GM23338 (cell line): Measurements from ENCODE around the gene SHISA6. TPM values are rescaled to one million over a fixed set of nuclear protein-coding genes. Genes with fewer than 3 reads are reported as not detected.

ENCODE experiments used
- ATAC-seq: fragments of 200-7000 bp; cut with Tn5 transposase; 3 replicates; pipeline ENCODE4 v1.9.1; 2020
- DNase-seq: peaks from one replicate; pipeline ENCODE4 v3.0.0-alpha.2; 2015; ENCODE audit warnings: low spot score
- H2AFZ ChIP-seq: fragments of 200-600 bp; sonication (generic); 2 replicates; pipeline ENCODE4 v1.8.0; 2016; ENCODE audit warnings: antibody characterized with exemption, mild to moderate bottlenecking, moderate library complexity
- H3F3A ChIP-seq: fragments of 200-600 bp; sonication (generic); replicated peaks from 2 replicates; pipeline ENCODE4 v1.8.0; 2017; ENCODE audit warnings: antibody characterized with exemption, mixed run types, low read depth
- H3K27ac ChIP-seq: fragments of 200-600 bp; sonication (generic); 2 replicates; pipeline ENCODE4 v1.6.1; 2016; ENCODE audit warnings: low read depth
- H3K27me3 ChIP-seq: fragments of 200-600 bp; sonication (generic); 2 replicates; pipeline ENCODE4 v1.8.0; 2016; ENCODE audit warnings: mild to moderate bottlenecking, mixed run types, moderate library complexity; ENCODE audit not compliant: insufficient read depth
- H3K36me3 ChIP-seq: fragments of 200-600 bp; sonication (generic); 2 replicates; pipeline ENCODE4 v1.8.0; 2016; ENCODE audit warnings: mild to moderate bottlenecking; ENCODE audit not compliant: insufficient read depth
- H3K4me1 ChIP-seq: fragments of 200-600 bp; sonication (generic); 2 replicates; pipeline ENCODE4 v1.8.0; 2016; ENCODE audit warnings: mild to moderate bottlenecking, moderate library complexity; ENCODE audit not compliant: insufficient read depth
- H3K4me2 ChIP-seq: fragments of 200-600 bp; sonication (generic); 2 replicates; pipeline ENCODE4 v1.7.1; 2017; ENCODE audit warnings: mixed run types
- H3K4me3 ChIP-seq: fragments of 200-600 bp; sonication (generic); 2 replicates; pipeline ENCODE4 v1.6.1; 2016; ENCODE audit warnings: mixed run types
- H3K79me2 ChIP-seq: fragments of 200-600 bp; sonication (generic); replicated peaks from 2 replicates; pipeline ENCODE4 v1.8.0; 2017; ENCODE audit warnings: mild to moderate bottlenecking; ENCODE audit not compliant: insufficient read depth
- H3K9me2 ChIP-seq: fragments of 200-600 bp; sonication (generic); 2 replicates; pipeline ENCODE4 v1.8.0; 2017; ENCODE audit not compliant: insufficient read depth
- H4K20me1 ChIP-seq: fragments of 200-600 bp; sonication (generic); replicated peaks from 2 replicates; pipeline ENCODE4 v1.8.0; 2017; ENCODE audit warnings: mild to moderate bottlenecking; ENCODE audit not compliant: insufficient read depth
- H3K27ac Mint-ChIP-seq: 2 replicates; pipeline ENCODE4 v1.8.0; 2020; ENCODE audit warnings: inconsistent platforms, mild to moderate bottlenecking, moderate library complexity, mixed read lengths
- H3K27me3 Mint-ChIP-seq: 3 replicates; pipeline ENCODE4 v1.8.0; 2022; ENCODE audit warnings: low read depth, mild to moderate bottlenecking, moderate library complexity, mixed read lengths, inconsistent platforms; ENCODE audit not compliant: insufficient read depth, poor library complexity
- H3K36me3 Mint-ChIP-seq: 3 replicates; pipeline ENCODE4 v1.8.0; 2021; ENCODE audit warnings: low read depth, mild to moderate bottlenecking, inconsistent platforms, moderate library complexity, mixed read lengths
- H3K4me1 Mint-ChIP-seq: 3 replicates; pipeline ENCODE4 v1.8.0; 2020; ENCODE audit warnings: mild to moderate bottlenecking, inconsistent platforms, mixed read lengths
- H3K4me3 Mint-ChIP-seq: 3 replicates; pipeline ENCODE4 v1.8.0; 2021; ENCODE audit warnings: moderate library complexity, mild to moderate bottlenecking, inconsistent platforms, mixed read lengths
- H3K9me3 Mint-ChIP-seq: 3 replicates; pipeline ENCODE4 v1.8.0; 2020; ENCODE audit warnings: moderate library complexity, mild to moderate bottlenecking, inconsistent platforms, mixed read lengths
- CREB1 ChIP-seq: fragments of 250-450 bp; sonication (Bioruptor Pico); IDR thresholded peaks from 2 replicates; pipeline ENCODE4 v1.5.0; 2020; ENCODE audit warnings: low read depth, mild to moderate bottlenecking, moderate library complexity
- CTCF ChIP-seq, 2 experiments: fragments of 200-600 bp in 1 of 2; sonication (generic) in 1 of 2; conservative IDR thresholded peaks; 2 replicates each; pipeline versions ENCODE4 v1.5.1 to v1.6.1; 2016 to 2017; ENCODE audit warnings: antibody characterized with exemption in 2 of 2, low read depth in 2 of 2, mild to moderate bottlenecking in 2 of 2, moderate library complexity in 1 of 2
- EZH2phosphoT487 ChIP-seq: fragments of 200-600 bp; sonication (generic); IDR thresholded peaks from one replicate; pipeline ENCODE4 v1.8.1; 2018; ENCODE audit warnings: antibody characterized with exemption; ENCODE audit not compliant: unreplicated experiment
- NANOG ChIP-seq: IDR thresholded peaks from 2 replicates; pipeline ENCODE4 v1.6.1; 2016; ENCODE audit warnings: antibody characterized with exemption, borderline replicate concordance
- POLR2AphosphoS5 ChIP-seq: IDR thresholded peaks from 2 replicates; pipeline ENCODE4 v1.6.1; 2016; ENCODE audit warnings: antibody characterized with exemption, low read depth
- REST ChIP-seq: IDR thresholded peaks from one replicate; pipeline ENCODE4 v1.6.1; 2018; ENCODE audit warnings: antibody characterized with exemption; ENCODE audit not compliant: unreplicated experiment
- STAT1 ChIP-seq: IDR thresholded peaks from one replicate; pipeline ENCODE4 v1.6.1; 2016; ENCODE audit warnings: antibody characterized with exemption; ENCODE audit not compliant: unreplicated experiment
- ZNF114 ChIP-seq: fragments of 250-450 bp; sonication (Bioruptor Pico); IDR thresholded peaks from 2 replicates; pipeline ENCODE4 v1.5.0; 2020; ENCODE audit warnings: mild to moderate bottlenecking, moderate library complexity
- ZNF331 ChIP-seq: fragments of 250-450 bp; sonication (Bioruptor Pico); IDR thresholded peaks from 2 replicates; pipeline ENCODE4 v1.5.0; 2020; ENCODE audit warnings: low read depth, mild to moderate bottlenecking, moderate library complexity
- ZNF462 ChIP-seq: fragments of 250-450 bp; sonication (Bioruptor Pico); IDR thresholded peaks from 2 replicates; pipeline ENCODE4 v1.5.0; 2020; ENCODE audit warnings: mild to moderate bottlenecking, moderate library complexity
- polyA plus RNA-seq: library from polyadenylated mRNA; unstranded; fragments of >200 nt; fragmentation: Nextera tagmentation; extraction: Ambion mirVana; gene quantifications from 2 replicates; pipeline ENCODE4 v1.2.1, GENCODE V29; 2016
- total RNA-seq: library from RNA; depleted of rRNA; stranded (reverse); fragments of >200 nt; shearing (Covaris generic); gene quantifications from 2 replicates; pipeline ENCODE4 v1.2.3, GENCODE V29; 2014

Gene SHISA6
- total and polyA plus RNA-seq, 2 experiments from 2014 or later: 0.52 TPM; not detected in 1

- ATAC-seq: no peak
- no peak for TF ChIP-seq CTCF (conservative IDR thresholded peaks at IDR 0.05; ENCODE audit: low read depth in 2 of 2)
- no peak for TF ChIP-seq ZNF114 (CRISPR knock-in tag)
- TF ChIP-seq CREB1 (CRISPR knock-in tag): no peak
- TF ChIP-seq REST: no peak
- TF ChIP-seq NANOG: no peak
- TF ChIP-seq EZH2phosphoT487: no peak
- TF ChIP-seq POLR2AphosphoS5: no peak
- no peak for TF ChIP-seq ZNF462 (CRISPR knock-in tag)
- TF ChIP-seq ZNF331 (CRISPR knock-in tag): no peak
- TF ChIP-seq STAT1: no peak
Observed at GRCh38 chr17:11418342-11418741, 177.3 kb downstream of the SHISA6 start.

More at GRCh38 chr17:11418342-11418741, 177.3 kb downstream of the SHISA6 start:
- H3K27me3 Mint-ChIP-seq: peaks cover 2% of the 10 kb centered on the region
- Histone ChIP-seq H3K4me3 (no peak overlapping the region), H2AFZ (no peak overlapping the region), H3K27ac (no peak overlapping the region), H3F3A (no peaks in the 10 kb centered on the region), H3K27me3 (no peaks in the 10 kb centered on the region), H3K4me2 (no peak overlapping the region), H3K9me2 (no peaks in the 10 kb centered on the region), H3K4me1 (no peaks in the 10 kb centered on the region), H4K20me1 (no peaks in the 10 kb centered on the region), H3K36me3 (peaks cover 26% of the 10 kb centered on the region; the same call in 1 of the 2 replicates), H3K79me2 (no peaks in the 10 kb centered on the region)
- H3K36me3 Mint-ChIP-seq: peaks cover 19% of the 10 kb centered on the region
- H3K4me3 Mint-ChIP-seq: no peak overlapping the region
- no peaks in the 10 kb centered on the region for H3K4me1 Mint-ChIP-seq
- H3K27ac Mint-ChIP-seq: no peak overlapping the region
- H3K9me3 Mint-ChIP-seq: peaks cover 92% of the 10 kb centered on the region
- DNase-seq: no peak
